Measurements from ENCODE around the gene CDV3. TPM values are rescaled to one million over a fixed set of nuclear protein-coding genes. Genes with fewer than 3 reads are reported as not detected.

CDV3 gene
- total RNA-seq, 2 donors from 2014 or later = 108 to 122 TPM

DNA sequence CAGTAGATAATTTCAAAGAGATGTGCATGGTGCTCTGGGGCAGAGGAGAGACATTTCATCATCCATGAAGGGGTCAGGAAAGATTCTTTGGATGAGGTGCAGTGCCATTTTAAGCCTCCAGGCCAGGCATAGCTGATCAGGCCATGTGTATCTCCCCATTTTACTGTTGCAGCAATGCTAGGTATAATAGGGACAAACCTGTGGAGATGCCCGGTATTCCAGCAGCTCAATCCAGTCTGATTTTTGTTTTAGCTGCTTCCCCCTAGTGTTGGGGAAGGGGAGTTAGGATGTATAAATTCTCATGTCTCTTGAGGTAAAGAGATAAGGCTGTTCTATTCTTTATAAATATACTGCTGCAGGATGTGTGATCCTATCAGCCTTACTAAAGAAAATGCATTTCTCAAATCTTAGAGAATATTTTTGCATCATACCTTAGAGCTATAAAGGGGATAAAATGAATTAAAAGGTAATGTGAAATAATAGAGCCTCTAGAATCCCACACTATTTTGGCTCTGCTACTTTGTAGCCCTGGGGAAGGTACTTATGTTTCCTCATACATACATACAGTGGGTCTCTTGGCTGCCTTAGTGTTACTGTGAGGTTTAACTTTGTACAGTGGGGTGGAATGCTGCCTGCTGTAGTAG is 5.2 kb downstream of the CDV3 start:
- H3K27ac ChIP-seq = no peak overlapping the region
- peak; percentile 32 for DNase-seq (ENCODE audit: low spot score)
- no peak overlapping the region for H3K4me3 ChIP-seq
- H3K36me3 ChIP-seq = peaks cover 71% of the 10 kb centered on the region
- TF ChIP-seq, protein P1, sequence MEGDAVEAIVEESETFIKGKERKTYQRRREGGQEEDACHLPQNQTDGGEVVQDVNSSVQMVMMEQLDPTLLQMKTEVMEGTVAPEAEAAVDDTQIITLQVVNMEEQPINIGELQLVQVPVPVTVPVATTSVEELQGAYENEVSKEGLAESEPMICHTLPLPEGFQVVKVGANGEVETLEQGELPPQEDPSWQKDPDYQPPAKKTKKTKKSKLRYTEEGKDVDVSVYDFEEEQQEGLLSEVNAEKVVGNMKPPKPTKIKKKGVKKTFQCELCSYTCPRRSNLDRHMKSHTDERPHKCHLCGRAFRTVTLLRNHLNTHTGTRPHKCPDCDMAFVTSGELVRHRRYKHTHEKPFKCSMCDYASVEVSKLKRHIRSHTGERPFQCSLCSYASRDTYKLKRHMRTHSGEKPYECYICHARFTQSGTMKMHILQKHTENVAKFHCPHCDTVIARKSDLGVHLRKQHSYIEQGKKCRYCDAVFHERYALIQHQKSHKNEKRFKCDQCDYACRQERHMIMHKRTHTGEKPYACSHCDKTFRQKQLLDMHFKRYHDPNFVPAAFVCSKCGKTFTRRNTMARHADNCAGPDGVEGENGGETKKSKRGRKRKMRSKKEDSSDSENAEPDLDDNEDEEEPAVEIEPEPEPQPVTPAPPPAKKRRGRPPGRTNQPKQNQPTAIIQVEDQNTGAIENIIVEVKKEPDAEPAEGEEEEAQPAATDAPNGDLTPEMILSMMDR (IDR thresholded peaks at IDR 0.05) = peak in 1 of 2 donors; percentile 59
- H3K4me1 ChIP-seq = peaks cover 0 to 42% of the 10 kb centered on the region in 2 donors
- H3K27me3 ChIP-seq = no peaks in the 10 kb centered on the region
- H3K9me3 ChIP-seq = no peaks in the 10 kb centered on the region

DNA sequence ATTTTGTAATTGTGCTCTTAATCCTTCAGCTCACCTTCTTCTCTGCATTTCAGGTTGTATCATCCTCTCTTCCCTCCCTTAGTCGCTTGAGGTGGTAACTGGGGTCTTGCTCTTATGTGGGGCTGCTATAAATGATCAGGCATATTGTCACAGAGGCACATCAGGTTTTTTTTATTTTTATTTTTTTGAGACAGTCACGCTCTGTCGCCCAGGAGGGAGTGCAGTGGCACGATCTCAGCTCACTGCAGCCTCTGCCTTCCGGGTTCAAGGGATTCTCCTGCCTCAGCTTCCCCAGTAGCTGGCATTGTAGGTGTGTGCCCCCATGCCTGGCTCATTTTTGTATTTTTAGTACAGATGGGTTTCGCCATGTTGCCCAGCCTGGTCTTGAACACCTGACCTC is 9.9 kb downstream of the CDV3 start:
- TF ChIP-seq, protein P1 (IDR thresholded peaks at IDR 0.05) = no peak
- peaks cover 86% of the 10 kb centered on the region for H3K36me3 ChIP-seq
- no peaks in the 10 kb centered on the region for H3K9me3 ChIP-seq
- no peak for DNase-seq (ENCODE audit: low spot score)
- H3K27ac ChIP-seq = no peak overlapping the region
- H3K27me3 ChIP-seq = no peaks in the 10 kb centered on the region
- H3K4me3 ChIP-seq = no peak overlapping the region
- peaks cover 0 to 8% of the 10 kb centered on the region in 2 donors for H3K4me1 ChIP-seq

DNA sequence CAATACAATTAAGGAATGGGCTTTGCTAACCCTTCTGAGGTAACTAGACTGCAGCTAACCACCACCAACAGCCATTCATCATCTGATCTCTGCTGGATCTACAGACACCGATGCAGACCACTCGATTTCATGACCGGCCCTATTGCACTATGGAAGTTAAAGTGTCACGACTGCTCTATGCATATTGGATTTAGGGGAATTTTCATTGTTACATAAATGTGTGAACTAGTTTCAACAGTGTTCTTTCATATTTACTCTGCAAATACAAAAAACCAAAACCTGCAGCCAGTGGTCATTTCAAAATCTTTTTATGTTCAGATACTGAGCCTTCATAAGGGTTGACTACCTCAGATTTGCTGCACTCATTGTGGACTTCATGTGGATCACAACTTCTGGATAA is 14.5 kb downstream of the CDV3 start:
- TF ChIP-seq, protein P1 (IDR thresholded peaks at IDR 0.05) = no peak
- H3K27me3 ChIP-seq = no peaks in the 10 kb centered on the region
- H3K36me3 ChIP-seq = peaks cover 76% of the 10 kb centered on the region

DNA sequence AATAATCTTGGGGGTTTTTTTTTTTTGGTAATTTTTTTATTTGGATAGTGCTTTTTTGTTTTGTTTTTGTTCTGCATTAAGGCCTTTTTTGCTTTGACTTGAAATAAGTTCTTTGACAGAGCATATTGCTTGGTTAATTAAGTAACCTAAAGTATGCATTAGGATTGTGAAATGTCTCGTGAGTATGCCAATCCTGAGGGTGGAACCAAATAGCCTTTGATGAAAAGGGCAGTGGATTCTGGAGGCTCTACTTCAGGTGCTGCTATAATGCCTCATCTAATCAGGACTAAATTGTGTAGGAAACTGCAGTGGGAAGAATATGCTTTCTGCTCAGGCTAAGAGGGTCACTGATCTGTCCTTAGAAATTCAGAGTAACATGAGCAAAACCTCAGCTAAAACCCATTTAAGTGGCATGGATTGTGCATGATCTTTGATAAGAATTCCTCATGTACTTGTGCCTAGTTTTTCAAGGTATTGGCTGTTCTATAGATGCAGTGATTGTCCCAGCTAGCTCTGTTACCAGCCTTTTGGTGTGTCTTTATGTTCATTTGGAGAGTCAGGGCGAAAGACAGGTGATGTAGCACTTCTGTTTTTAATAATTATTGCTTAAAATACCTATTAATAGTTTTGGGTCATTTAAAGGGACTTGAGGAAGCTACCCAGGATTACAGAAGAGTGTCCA is 15.4 kb downstream of the CDV3 start:
- no peak for DNase-seq (ENCODE audit: low spot score)
- H3K36me3 ChIP-seq = peaks cover 69% of the 10 kb centered on the region
- TF ChIP-seq, protein P1 (IDR thresholded peaks at IDR 0.05) = no peak
- no peaks in the 10 kb centered on the region for H3K27me3 ChIP-seq
- H3K4me3 ChIP-seq = no peak overlapping the region
- no peak overlapping the region for H3K27ac ChIP-seq
- H3K4me1 ChIP-seq = peaks cover 0 to 4% of the 10 kb centered on the region in 2 donors
- no peaks in the 10 kb centered on the region for H3K9me3 ChIP-seq

More for the DNA sequence above, 14.5 kb downstream of the CDV3 start:
- no peaks in the 10 kb centered on the region for H3K9me3 ChIP-seq
- DNase-seq (ENCODE audit: low spot score) = no peak
- peaks cover 0 to 4% of the 10 kb centered on the region in 2 donors for H3K4me1 ChIP-seq
- H3K4me3 ChIP-seq = no peak overlapping the region
- no peak overlapping the region for H3K27ac ChIP-seq

DNA sequence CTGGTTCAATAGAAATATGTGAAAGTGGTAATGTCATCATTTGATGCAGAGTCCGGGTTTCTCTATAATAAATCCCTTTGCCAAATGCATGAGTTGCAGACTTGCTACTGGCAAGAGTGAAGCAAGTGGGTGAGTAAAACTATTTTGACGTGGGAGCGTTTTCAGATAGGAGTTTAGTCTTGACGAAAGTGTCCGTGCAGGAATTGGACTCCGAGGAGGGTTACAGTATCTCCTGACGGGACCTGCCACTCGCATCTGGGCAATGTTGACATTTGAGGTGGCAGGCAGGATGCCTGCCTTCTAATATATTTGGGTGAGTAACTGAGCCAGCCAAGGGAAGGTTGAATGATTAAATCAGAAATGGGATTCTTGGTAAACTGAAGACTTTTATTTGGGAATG is 16.0 kb downstream of the CDV3 start:
- H3K9me3 ChIP-seq = no peaks in the 10 kb centered on the region
- TF ChIP-seq, protein P1 (IDR thresholded peaks at IDR 0.05) = no peak
- H3K4me1 ChIP-seq = peaks cover 0 to 4% of the 10 kb centered on the region in 2 donors
- H3K4me3 ChIP-seq = no peak overlapping the region
- no peak for DNase-seq (ENCODE audit: low spot score)
- no peaks in the 10 kb centered on the region for H3K27me3 ChIP-seq
- H3K36me3 ChIP-seq = peaks cover 63% of the 10 kb centered on the region
- no peak overlapping the region for H3K27ac ChIP-seq
